Measurements from ENCODE around the gene PCDH12. TPM values are rescaled to one million over a fixed set of nuclear protein-coding genes. Genes with fewer than 3 reads are reported as not detected.

The PCDH12 gene
- total and polyA plus RNA-seq, 10 of the 15 experiments (the other 5 are each of a cell fraction or from before 2014, with no cell fraction given), result 0.01 to 0.14 (median 0.06) TPM; not detected in 4

GRCh38 chr5:141961466-141961865 is 3.5 kb upstream of the PCDH12 start:
- no peaks in the 10 kb centered on the region for H3K9me3 ChIP-seq (replicated peaks; ENCODE audit: control insufficient read depth, insufficient read depth, low read length)
- no peak overlapping the region for H3K4me3 ChIP-seq
- SMC1A ChIA-PET (ENCODE audit: uncharacterized antibody, unreplicated experiment), result interaction anchor here (0.7 to 3.9 kb wide), 32 partner anchors 9 to 369 kb away, joined by 3 to 46 read pairs (median 5); partner anchors contain the start of genes DELE1, GNPDA1, PCDH1 and RNF14
- H3K36me3 ChIP-seq (ENCODE audit: control insufficient read depth in 2 of 2, insufficient read depth in 2 of 2, low read length in 1 of 2), result no peaks in the 10 kb centered on the region
- ATAC-seq (no peak), FAIRE-seq (no peak), DNase-seq (ENCODE audit: low read depth, low spot score) (no peak)
- H4K20me1 ChIP-seq (ENCODE audit: control insufficient read depth, insufficient read depth), result no peaks in the 10 kb centered on the region
- CTCF ChIA-PET, result interaction anchor here (0.6 to 5.2 kb wide), 70 partner anchors 9 to 549 kb away, joined by 3 to 101 read pairs (median 5); partner anchors contain the start of genes DELE1, FCHSD1, HDAC3 and PCDH1
- no TSS peak for BruUV-seq (replicated peaks)
- POLR2A ChIA-PET, result interaction anchor here (0.5 to 1.7 kb wide), 5 partner anchors 9 to 319 kb away, joined by 3 to 21 read pairs (median 5); partner anchors contain the start of genes DELE1 and RNF14
- WGBS (ENCODE audit: insufficient coverage, insufficient replicate concordance, low lambda C conversion rate, missing lambda C conversion rate), result 98% methylated on average over 3 of the region's 3 CpGs
- no peaks in the 10 kb centered on the region for H3K27me3 ChIP-seq (replicated peaks in 1 of 2; ENCODE audit: control insufficient read depth in 2 of 2, insufficient read depth in 2 of 2, low read length in 1 of 2)
- peak overlapping the region; percentile 86 for H2AFZ ChIP-seq (ENCODE audit: control insufficient read depth, low read depth, low read length)
- intact Hi-C loops (cut with micrococcal nuclease; ENCODE audit: unreplicated experiment) (loop anchor here (2.0 to 10.0 kb wide), 4 partner anchors 73 to 367 kb away; no protein-coding TSS in a partner anchor), in situ Hi-C loops (cut with MboI) (no loop called here)
- no peak overlapping the region for H3K9ac ChIP-seq (ENCODE audit: control insufficient read depth, insufficient read depth, low read length)
- no peak overlapping the region for H3K4me2 ChIP-seq (ENCODE audit: control insufficient read depth, insufficient read depth)
- H3K79me2 ChIP-seq (ENCODE audit: control insufficient read depth, insufficient read depth, low read length), result no peaks in the 10 kb centered on the region
- H3K27ac ChIP-seq (ENCODE audit: control insufficient read depth, insufficient read depth), result no peak overlapping the region
- TF ChIP-seq BACH1 (IDR thresholded peaks at IDR 0.05; ENCODE audit: borderline replicate concordance) (no peak), FOS (IDR thresholded peaks at IDR 0.05; ENCODE audit: borderline replicate concordance, extremely low read depth, insufficient read length) (no peak), PKNOX1 (IDR thresholded peaks at IDR 0.05) (no peak), ZNF274 (IDR thresholded peaks at IDR 0.05; ENCODE audit: insufficient read depth, insufficient read length) (no peak), ELK1 (IDR thresholded peaks at IDR 0.05; ENCODE audit: low read depth, low read length) (no peak), ASH2L (IDR thresholded peaks at IDR 0.05; ENCODE audit: borderline replicate concordance, low read depth) (no peak)
- H3K4me1 ChIP-seq (ENCODE audit: control insufficient read depth, insufficient read depth, low read length), result peaks cover 3% of the 10 kb centered on the region; the same call in 1 of the 2 replicates
- RAD21 ChIA-PET (ENCODE audit: unreplicated experiment), result interaction anchor here (0.7 to 3.8 kb wide), 27 partner anchors 8 to 328 kb away, joined by 3 to 57 read pairs (median 4); partner anchors contain the start of genes DELE1, FCHSD1, HDAC3 and PCDH1
